Measurements from ENCODE around the gene CDKAL1. TPM values are rescaled to one million over a fixed set of nuclear protein-coding genes. Genes with fewer than 3 reads are reported as not detected.

Gene CDKAL1
- total and polyA plus RNA-seq, 2 donors (not counting 3 experiments of a cell fraction or from before 2014, with no cell fraction given), result 6.1 to 20.5 TPM

GRCh38 chr6:20979076-20979475 lies 444.8 kb downstream of the CDKAL1 start:
- ChIA-PET POLR2A (interaction anchor here (1.2 kb wide), 1 partner anchor 615 kb away, joined by 6 read pairs; the partner anchor contains the start of gene SOX4), CTCF (interaction anchor here (1.0 to 1.5 kb wide), 6 partner anchors 10 to 610 kb away, joined by 3 to 5 read pairs (median 4); no protein-coding TSS in a partner anchor)
- no peak overlapping the region for H3K4me2 ChIP-seq (ENCODE audit: insufficient read depth, low read length)
- no peak overlapping the region for H3K9ac ChIP-seq (replicated peaks; ENCODE audit: extremely low read depth, insufficient read depth, low read length)
- dilution Hi-C loops (cut with MboI; ENCODE audit: extremely low pct_ligation_motif_present, low sequenced_read_pairs) (no loop called here), intact Hi-C loops (cut with micrococcal nuclease) (no loop called here)
- BruUV-seq (replicated peaks), result no TSS peak
- H3K4me3 ChIP-seq (replicated peaks in 1 of 3; ENCODE audit: insufficient read depth in 1 of 3, low read depth in 1 of 3, low read length in 3 of 3), result no peak overlapping the region
- no peaks in the 10 kb centered on the region for H3K79me2 ChIP-seq (ENCODE audit: control insufficient read depth, insufficient read depth, low read length)
- H3K27ac ChIP-seq (ENCODE audit: insufficient read depth, low read depth, low read length), result peak overlapping the region; percentile 21
- H2AFZ ChIP-seq (ENCODE audit: low read depth, low read length), result no peak overlapping the region
- DNase-seq (ENCODE audit: low read depth, low spot score), result no peak
- no peaks in the 10 kb centered on the region for H3K27me3 ChIP-seq (ENCODE audit: control insufficient read depth in 2 of 2, insufficient read depth in 2 of 2, low read length in 2 of 2)
- H3K36me3 ChIP-seq (ENCODE audit: control insufficient read depth in 2 of 2, extremely low read depth in 1 of 2, insufficient read depth in 2 of 2, low read length in 2 of 2), result no peaks in the 10 kb centered on the region
- TF ChIP-seq MYC (IDR thresholded peaks at IDR 0.05; ENCODE audit: low read depth, low read length) (no peak), POLR2A (IDR thresholded peaks at IDR 0.05; ENCODE audit: low read depth, low read length) (no peak), FOS (IDR thresholded peaks at IDR 0.05; ENCODE audit: borderline replicate concordance, insufficient read depth, low read length) (no peak), MAX (IDR thresholded peaks at IDR 0.05; ENCODE audit: insufficient read depth, insufficient read length) (no peak)
- no peak for FAIRE-seq
- H4K20me1 ChIP-seq (replicated peaks; ENCODE audit: control insufficient read depth, extremely low read depth, insufficient read depth, low read length), result no peaks in the 10 kb centered on the region
- H3K9me1 ChIP-seq (replicated peaks; ENCODE audit: control insufficient read depth, extremely low read depth, insufficient read depth, low read length), result no peaks in the 10 kb centered on the region
- H3K9me3 ChIP-seq (replicated peaks; ENCODE audit: control insufficient read depth, insufficient read depth, low read length), result no peaks in the 10 kb centered on the region
- peaks cover 18% of the 10 kb centered on the region for H3K4me1 ChIP-seq (ENCODE audit: control insufficient read depth, extremely low read depth, insufficient read depth, low read length)

- no peak for TF ChIP-seq POLR2AphosphoS5 (IDR thresholded peaks at IDR 0.05; ENCODE audit: insufficient read depth, low read depth, low read length)
- no peak for TF ChIP-seq GATA2 (IDR thresholded peaks at IDR 0.05; ENCODE audit: insufficient read depth, insufficient read length, low read depth, low read length)
- TF ChIP-seq MYC (IDR thresholded peaks at IDR 0.05; ENCODE audit: low read depth, low read length), result no peak
- no peak for TF ChIP-seq EZH2 (IDR thresholded peaks at IDR 0.05; ENCODE audit: borderline replicate concordance, low read depth, low read length, severe bottlenecking)
- TF ChIP-seq CTCF (IDR thresholded peaks at IDR 0.05; ENCODE audit: extremely low read depth in 1 of 2, insufficient read depth in 1 of 2, low read depth in 1 of 2, low read length in 2 of 2), result no peak
- TF ChIP-seq FOS (IDR thresholded peaks at IDR 0.05; ENCODE audit: borderline replicate concordance, insufficient read depth, low read length), result no peak
- no peak for TF ChIP-seq MAX (IDR thresholded peaks at IDR 0.05; ENCODE audit: insufficient read depth, insufficient read length)
- TF ChIP-seq JUN (IDR thresholded peaks at IDR 0.05; ENCODE audit: borderline replicate concordance, insufficient read depth, insufficient read length, low read depth), result no peak
- no peak for TF ChIP-seq POLR2A (IDR thresholded peaks at IDR 0.05; ENCODE audit: low read depth, low read length)
- DNase-seq (ENCODE audit: low read depth, low spot score), result no peak
- CTCF ChIA-PET, result no interaction called here
- Histone ChIP-seq H3K27me3 (ENCODE audit: control insufficient read depth in 2 of 2, insufficient read depth in 2 of 2, low read length in 2 of 2) (no peaks in the 10 kb centered on the region), H3K27ac (ENCODE audit: insufficient read depth, low read depth, low read length) (no peak overlapping the region), H3K4me3 (replicated peaks in 1 of 3; ENCODE audit: insufficient read depth in 1 of 3, low read depth in 1 of 3, low read length in 3 of 3) (no peak overlapping the region), H3K9ac (replicated peaks; ENCODE audit: extremely low read depth, insufficient read depth, low read length) (no peak overlapping the region), H3K4me2 (ENCODE audit: insufficient read depth, low read length) (no peak overlapping the region), H4K20me1 (replicated peaks; ENCODE audit: control insufficient read depth, extremely low read depth, insufficient read depth, low read length) (no peaks in the 10 kb centered on the region), H3K36me3 (ENCODE audit: control insufficient read depth in 2 of 2, extremely low read depth in 1 of 2, insufficient read depth in 2 of 2, low read length in 2 of 2) (no peaks in the 10 kb centered on the region), H3K4me1 (ENCODE audit: control insufficient read depth, extremely low read depth, insufficient read depth, low read length) (peaks cover under 1% of the 10 kb centered on the region), H3K79me2 (ENCODE audit: control insufficient read depth, insufficient read depth, low read length) (no peaks in the 10 kb centered on the region), H3K9me3 (replicated peaks; ENCODE audit: control insufficient read depth, insufficient read depth, low read length) (no peaks in the 10 kb centered on the region), H3K9me1 (replicated peaks; ENCODE audit: control insufficient read depth, extremely low read depth, insufficient read depth, low read length) (no peaks in the 10 kb centered on the region), H2AFZ (ENCODE audit: low read depth, low read length) (no peak overlapping the region)
- intact Hi-C loops (cut with micrococcal nuclease) (no loop called here), dilution Hi-C loops (cut with MboI; ENCODE audit: extremely low pct_ligation_motif_present, low sequenced_read_pairs) (no loop called here)
- POLR2A ChIA-PET, result no interaction called here
- no TSS peak for BruUV-seq (replicated peaks)
- no peak for FAIRE-seq
These were observed 449.7 kb downstream of the CDKAL1 start for GRCh38 chr6:20983961-20984360.
